HCT116 (cell line): ENCODE results near the gene PRMT2. TPM values are rescaled to one million over a fixed set of nuclear protein-coding genes. Genes with fewer than 3 reads are reported as not detected.

Experiments
- ATAC-seq: fragments of 200-7000 bp; cut with Tn5 transposase; 2 replicates; pipeline ENCODE4 v1.9.1; 2020; ENCODE audit warnings: mild to moderate bottlenecking, moderate library complexity
- BruUV-seq: library from RNA; stranded (reverse); fragments of 400-500 nt; replicated peaks from 2 replicates; lab custom pipeline; 2021; lab: Mats Ljungman, UMichigan
- CTCF ChIA-PET: fragments of 300-600 bp; sonication (Branson Sonifier 250); formaldehyde crosslinking; loops from one replicate; lab custom pipeline; 2021; ENCODE audit warnings: antibody characterized with exemption; lab: Charles Lee
- POLR2A ChIA-PET: fragments of 300-600, 350-600 bp; sonication (Branson Sonifier 250); formaldehyde crosslinking; loops from one replicate; lab custom pipeline; 2021; ENCODE audit warnings: antibody characterized with exemption; lab: Charles Lee
- RAD21 ChIA-PET, 2 experiments: fragments of 300-600 bp; sonication (Branson Sonifier 250); formaldehyde crosslinking; loops; one replicate each; lab custom pipeline; 2023; ENCODE audit warnings: low total read pairs in 2 of 2; ENCODE audit not compliant: uncharacterized antibody in 2 of 2, unreplicated experiment in 2 of 2, low non-redundant PET in 1 of 2; lab: Charles Lee
- DNase-seq: peaks from one replicate; pipeline ENCODE4 v3.0.0-alpha.2; 2010; ENCODE audit warnings: low read depth, low spot score
- H2AFZ ChIP-seq: fragments of 200-600 bp; shearing (Covaris generic), sonication (generic); 2 replicates; pipeline ENCODE4 v1.6.1; 2017; ENCODE audit warnings: low read depth, mixed run types, mixed read lengths, antibody characterized with exemption, low read length; ENCODE audit not compliant: poor library complexity, severe bottlenecking
- H3K27ac ChIP-seq: 2 replicates; pipeline ENCODE4 v1.5.1; 2012; ENCODE audit warnings: low read depth, low read length
- H3K27me3 ChIP-seq: fragments of 200-600 bp; sonication (generic); 2 replicates; pipeline ENCODE4 v1.6.1; 2016; ENCODE audit warnings: mixed run types, low read length, mixed read lengths; ENCODE audit not compliant: insufficient read depth
- H3K36me3 ChIP-seq, 2 experiments: fragments of 200-500 bp in 1 of 2; fragments of 200-600 bp in 1 of 2; sonication (Bioruptor generic) in 1 of 2; sonication (generic) in 1 of 2; 2 replicates each; pipeline versions ENCODE4 v1.5.1 to v1.6.1; 2014 to 2016; ENCODE audit warnings: low read length in 2 of 2, inconsistent platforms in 1 of 2, mixed read lengths in 1 of 2, mixed run types in 1 of 2; ENCODE audit not compliant: insufficient read depth in 2 of 2, control insufficient read depth in 1 of 2
- H3K4me1 ChIP-seq, 2 experiments: fragments of 200-600 bp in 1 of 2; sonication (generic) in 1 of 2; 2 replicates each; pipeline versions ENCODE4 v1.5.1 to v1.6.1; 2012 to 2017; ENCODE audit warnings: low read length in 2 of 2, inconsistent platforms in 1 of 2, mild to moderate bottlenecking in 1 of 2, mixed read lengths in 1 of 2, mixed run types in 1 of 2, moderate library complexity in 1 of 2; ENCODE audit not compliant: insufficient read depth in 2 of 2, control insufficient read depth in 1 of 2
- H3K4me2 ChIP-seq: fragments of 200-600 bp; sonication (generic); 2 replicates; pipeline ENCODE4 v1.6.1; 2017; ENCODE audit warnings: mixed run types, low read length, mixed read lengths
- H3K4me3 ChIP-seq, 2 experiments: fragments of 200-600 bp in 1 of 2; sonication (generic) in 1 of 2; replicated peaks in 1 of 2; 2 replicates each; pipeline ENCODE4 v1.5.1; 2011 to 2016; ENCODE audit warnings: low read length in 2 of 2, control low read depth in 1 of 2, low read depth in 1 of 2, mild to moderate bottlenecking in 1 of 2, mixed read lengths in 1 of 2, mixed run types in 1 of 2
- H3K79me2 ChIP-seq: fragments of 200-600 bp; sonication (generic); 2 replicates; pipeline ENCODE4 v1.6.1; 2017; ENCODE audit warnings: mild to moderate bottlenecking, mixed run types, low read length, moderate library complexity, mixed read lengths; ENCODE audit not compliant: insufficient read depth
- H3K9ac ChIP-seq: fragments of 200-600 bp; sonication (generic); 2 replicates; pipeline ENCODE4 v1.6.1; 2016; ENCODE audit warnings: low read length, mixed read lengths
- H3K9me2 ChIP-seq: fragments of 200-600 bp; sonication (generic), shearing (Covaris generic); 2 replicates; pipeline ENCODE4 v1.6.1; 2017; ENCODE audit warnings: mixed run types, mild to moderate bottlenecking, moderate library complexity; ENCODE audit not compliant: insufficient read depth
- H3K9me3 ChIP-seq, 2 experiments: fragments of 200-500 bp in 1 of 2; fragments of 200-600 bp in 1 of 2; sonication (Bioruptor generic) in 1 of 2; sonication (generic) in 1 of 2; 2 replicates each; pipeline ENCODE4 v1.6.1; 2014 to 2017; ENCODE audit warnings: low read length in 2 of 2, mixed read lengths in 2 of 2, inconsistent platforms in 1 of 2, low read depth in 1 of 2, mild to moderate bottlenecking in 1 of 2, mixed run types in 1 of 2, moderate library complexity in 1 of 2; ENCODE audit not compliant: control insufficient read depth in 1 of 2, insufficient read depth in 1 of 2
- H4K20me1 ChIP-seq: fragments of 200-600 bp; sonication (generic), shearing (Covaris generic); 2 replicates; pipeline ENCODE4 v1.6.1; 2017; ENCODE audit warnings: mixed run types, mild to moderate bottlenecking, moderate library complexity; ENCODE audit not compliant: insufficient read depth
- CBX3 ChIP-seq: IDR thresholded peaks from 2 replicates; pipeline ENCODE4 v1.6.1; 2012; ENCODE audit warnings: low read depth
- EGR1 ChIP-seq: IDR thresholded peaks from 2 replicates; pipeline ENCODE4 v1.6.1; 2012; ENCODE audit warnings: low read depth
- EZH2phosphoT487 ChIP-seq: fragments of 200-600 bp; IDR thresholded peaks from 2 replicates; pipeline ENCODE4 v1.6.1; 2018; ENCODE audit warnings: antibody characterized with exemption, borderline replicate concordance
- FOSL1 ChIP-seq: IDR thresholded peaks from 2 replicates; pipeline ENCODE4 v1.6.1; 2012; ENCODE audit warnings: low read depth
- JUND ChIP-seq: IDR thresholded peaks from 2 replicates; pipeline ENCODE4 v1.6.1; 2012
- POLR2A ChIP-seq: IDR thresholded peaks from 2 replicates; pipeline ENCODE4 v1.7.0; 2011; ENCODE audit warnings: borderline replicate concordance; ENCODE audit not compliant: insufficient read depth, insufficient read length; ENCODE audit errors: extremely low read depth
- POLR2AphosphoS5 ChIP-seq: IDR thresholded peaks from 2 replicates; pipeline ENCODE4 v1.6.1; 2011; ENCODE audit warnings: mild to moderate bottlenecking, low read depth, low read length, moderate library complexity
- SIN3A ChIP-seq: IDR thresholded peaks from 2 replicates; pipeline ENCODE4 v1.6.1; 2012; ENCODE audit warnings: low read depth
- ZFX ChIP-seq: fragments of 450-650 bp; IDR thresholded peaks from 2 replicates; pipeline ENCODE4 v1.6.1; 2017
- intact Hi-C: fragments of 100-400 bp; cut with micrococcal nuclease; formaldehyde crosslinking; loops from 2 replicates; pipeline ENCODE4 v1.10.0; 2022
- total RNA-seq: library from RNA; stranded (reverse); gene quantifications from one replicate; pipeline ENCODE4 v1.2.1, GENCODE V29; 2021; ENCODE audit not compliant: unreplicated experiment

The PRMT2 gene
- total RNA-seq, 1 experiment from 2014 or later, result 59.1 TPM

GRCh38 chr21:46607636-46608035, 27.8 kb upstream of the PRMT2 start:
- Histone ChIP-seq H3K9ac (no peak overlapping the region), H3K27ac (no peak overlapping the region), H3K9me2 (no peaks in the 10 kb centered on the region), H3K36me3 (no peaks in the 10 kb centered on the region), H3K79me2 (no peaks in the 10 kb centered on the region), H3K4me3 (no peak overlapping the region), H2AFZ (no peak overlapping the region), H3K27me3 (0 out of 2 replicates have a peak, but pooled peaks cover 6% of the 10 kb centered on the region), H3K4me2 (no peak overlapping the region), H4K20me1 (no peaks in the 10 kb centered on the region), H3K9me3 (no peaks in the 10 kb centered on the region), H3K4me1 (no peaks in the 10 kb centered on the region)
- ChIA-PET POLR2A (no interaction called here), CTCF (no interaction called here), RAD21 (no interaction called here)
- TF ChIP-seq POLR2AphosphoS5, result no peak
- no peak for TF ChIP-seq ZFX
- no peak for TF ChIP-seq FOSL1
- ATAC-seq (no peak), DNase-seq (no peak)
- intact Hi-C loops, result no loop called here
- no TSS peak for BruUV-seq

- Histone ChIP-seq H3K9me3 (no peaks in the 10 kb centered on the region), H3K4me2 (no peak overlapping the region), H3K9me2 (no peaks in the 10 kb centered on the region), H3K27ac (no peak overlapping the region), H2AFZ (no peak overlapping the region), H3K27me3 (0 out of 2 replicates have a peak, but pooled peaks cover 6% of the 10 kb centered on the region), H3K9ac (no peak overlapping the region), H4K20me1 (no peaks in the 10 kb centered on the region), H3K4me3 (no peak overlapping the region), H3K4me1 (no peaks in the 10 kb centered on the region), H3K79me2 (no peaks in the 10 kb centered on the region), H3K36me3 (no peaks in the 10 kb centered on the region)
- no TSS peak for BruUV-seq
- TF ChIP-seq POLR2AphosphoS5 (no peak), EGR1 (no peak), EZH2phosphoT487 (no peak), SIN3A (no peak), POLR2A (no peak), CBX3 (no peak), JUND (no peak)
- POLR2A ChIA-PET, result no interaction called here
- RAD21 ChIA-PET, result no interaction called here
- ATAC-seq, result no peak
- DNase-seq, result no peak
- CTCF ChIA-PET, result no interaction called here
- intact Hi-C loops, result no loop called here
Measured at GRCh38 chr21:46608672-46609111, 26.8 kb upstream of the PRMT2 start.
